ENCODE results near the gene C21orf58.

- TF ChIP-seq CTCF (IDR thresholded peaks at IDR 0.05; ENCODE audit: low read length), result no peak
- no peak for TF ChIP-seq EZH2 (IDR thresholded peaks at IDR 0.05; ENCODE audit: borderline replicate concordance, low read length)
Observed at GRCh38 chr21:46350981-46351380, 27.3 kb upstream of the C21orf58 start.

Measured in OCI-LY1 (cell line).